22Rv1 (cell line): ENCODE results near the gene MIF.

Source experiments
- CTCF ChIP-seq: fragments of 450-650 bp; IDR thresholded peaks from 2 replicates; pipeline ENCODE4 v1.5.1; 2017; ENCODE audit warnings: mild to moderate bottlenecking
- ZFX ChIP-seq: fragments of 450-650 bp; IDR thresholded peaks from 2 replicates; pipeline ENCODE4 v1.6.1; 2017; ENCODE audit warnings: antibody characterized with exemption, borderline replicate concordance

- TF ChIP-seq ZFX = no peak
- TF ChIP-seq CTCF = no peak
Measured at GRCh38 chr22:23926561-23926960, 32.4 kb downstream of the MIF start.
